AG10803 (cell line): ENCODE results near the gene SCN2A.

Experiments used
- DNase-seq: peaks from one replicate; pipeline ENCODE4 v3.0.0; 2010; ENCODE audit warnings: low read depth
- H3K4me3 ChIP-seq: 2 replicates; pipeline ENCODE4 v1.5.1; 2011; ENCODE audit warnings: mild to moderate bottlenecking, low read length, control low read depth
- CTCF ChIP-seq: conservative IDR thresholded peaks from 2 replicates; pipeline ENCODE4 v1.5.1; 2011; ENCODE audit warnings: mild to moderate bottlenecking, low read length, control low read depth, inconsistent platforms

The SCN2A gene

GRCh38 chr2:165239230-165239629 lies at the start of gene SCN2A:
SCN2A (plus strand) TSS chr2:165239414; CDS start chr2:165295824, 56,410 bp downstream.
- peak; percentile 48 for DNase-seq
- TF ChIP-seq CTCF: peak; percentile 58

GRCh38 chr2:165191096-165191728 lies 48.0 kb upstream of the SCN2A start:
- no peak for DNase-seq
- H3K4me3 ChIP-seq: no peak overlapping the region
- TF ChIP-seq CTCF: no peak

More at GRCh38 chr2:165239230-165239629, at the start of gene SCN2A:
- H3K4me3 ChIP-seq: no peak within 1 kb of the TSS

- no peak for DNase-seq
- TF ChIP-seq CTCF: no peak
- no peak overlapping the region for H3K4me3 ChIP-seq
These were observed 46.5 kb upstream of the SCN2A start for GRCh38 chr2:165192729-165193128.

GRCh38 chr2:165193178-165193777 lies 45.9 kb upstream of the SCN2A start:
- TF ChIP-seq CTCF: no peak
- H3K4me3 ChIP-seq: no peak overlapping the region
- no peak for DNase-seq

GRCh38 chr2:165196411-165196810 lies 42.8 kb upstream of the SCN2A start:
- no peak overlapping the region for H3K4me3 ChIP-seq
- TF ChIP-seq CTCF: no peak
- DNase-seq: no peak

GRCh38 chr2:165197346-165197745 lies 41.9 kb upstream of the SCN2A start:
- no peak overlapping the region for H3K4me3 ChIP-seq
- DNase-seq: no peak
- no peak for TF ChIP-seq CTCF

GRCh38 chr2:165198181-165198580 lies 41.0 kb upstream of the SCN2A start:
- DNase-seq: no peak
- H3K4me3 ChIP-seq: no peak overlapping the region
- no peak for TF ChIP-seq CTCF
